H1 (cell line): ENCODE measurements around the gene LPGAT1. TPM values are rescaled to one million over a fixed set of nuclear protein-coding genes. Genes with fewer than 3 reads are reported as not detected.

Source experiments
- CTCF ChIA-PET: fragments of 300-600 bp; sonication (Branson Sonifier 250); formaldehyde crosslinking; loops from one replicate; lab custom pipeline; 2021; ENCODE audit not compliant: partially characterized antibody; lab: Charles Lee
- POLR2A ChIA-PET: fragments of 300-600 bp; sonication (Branson Sonifier 250); formaldehyde crosslinking; loops from one replicate; lab custom pipeline; 2021; ENCODE audit warnings: inconsistent platforms; ENCODE audit not compliant: partially characterized antibody; lab: Charles Lee
- DNase-seq, 2 experiments: peaks; one replicate each; pipeline versions ENCODE4 v3.0.0 to v3.0.0-alpha.2; 2010 to 2022; ENCODE audit warnings: low spot score in 2 of 2, low read depth in 1 of 2, mixed read lengths in 1 of 2
- FAIRE-seq: peaks from 2 replicates; lab custom pipeline; 2011; peaks lifted over from hg19 to GRCh38; lab: Jason Lieb, UNC
- H2AFZ ChIP-seq: 2 replicates; pipeline ENCODE4 v1.8.1; 2012; ENCODE audit warnings: low read length, inconsistent platforms
- H2AK5ac ChIP-seq: 2 replicates; pipeline ENCODE4 v1.6.1; 2013; ENCODE audit warnings: low read depth, low read length
- H2BK120ac ChIP-seq: replicated peaks from 2 replicates; pipeline ENCODE3; 2013; ENCODE audit warnings: low read depth, low read length, inconsistent platforms
- H2BK12ac ChIP-seq: 2 replicates; pipeline ENCODE4 v1.6.1; 2013; ENCODE audit warnings: low read depth, low read length
- H2BK15ac ChIP-seq: 2 replicates; pipeline ENCODE4 v1.6.1; 2013; ENCODE audit warnings: low read length
- H2BK20ac ChIP-seq: 2 replicates; pipeline ENCODE4 v1.6.1; 2013; ENCODE audit warnings: low read length
- H2BK5ac ChIP-seq: 2 replicates; pipeline ENCODE4 v1.6.1; 2013; ENCODE audit warnings: low read depth, low read length
- H3K14ac ChIP-seq: 2 replicates; pipeline ENCODE4 v1.6.1; 2013; ENCODE audit warnings: inconsistent platforms; ENCODE audit not compliant: insufficient read length
- H3K18ac ChIP-seq: 2 replicates; pipeline ENCODE4 v1.6.1; 2013; ENCODE audit warnings: low read length; ENCODE audit errors: extremely low read depth
- H3K23ac ChIP-seq: 2 replicates; pipeline ENCODE4 v1.6.1; 2013; ENCODE audit warnings: inconsistent platforms; ENCODE audit not compliant: insufficient read length
- H3K23me2 ChIP-seq: 2 replicates; pipeline ENCODE4 v1.6.1; 2013; ENCODE audit warnings: low read depth, low read length
- H3K27ac ChIP-seq: 2 replicates; pipeline ENCODE4 v1.6.1; 2011; ENCODE audit warnings: low read depth, low read length, inconsistent platforms
- H3K27me3 ChIP-seq, 4 experiments: replicated peaks in 1 of 4; 1 replicate in 1 of 4; 2 replicates in 3 of 4; pipeline versions ENCODE4 v1.6.1 to v1.8.1; 2011 to 2013; ENCODE audit warnings: low read length in 3 of 4, mild to moderate bottlenecking in 3 of 4, inconsistent platforms in 2 of 4, mixed read lengths in 2 of 4, moderate library complexity in 1 of 4; ENCODE audit not compliant: control insufficient read depth in 3 of 4, insufficient read depth in 3 of 4; ENCODE audit errors: extremely low read depth in 1 of 4
- H3K36me3 ChIP-seq, 4 experiments: 2 replicates each; pipeline versions ENCODE4 v1.6.1 to v1.8.1; 2011 to 2013; ENCODE audit warnings: mild to moderate bottlenecking in 4 of 4, low read length in 3 of 4, moderate library complexity in 2 of 4, control low read depth in 1 of 4, inconsistent platforms in 1 of 4; ENCODE audit not compliant: insufficient read depth in 4 of 4, control insufficient read depth in 2 of 4
- H3K4ac ChIP-seq: replicated peaks from 2 replicates; pipeline ENCODE3; 2013; ENCODE audit warnings: low read length, low read depth, mixed read lengths, inconsistent platforms; ENCODE audit not compliant: insufficient read length
- H3K4me1 ChIP-seq, 4 experiments: replicated peaks in 1 of 4; 1 replicate in 1 of 4; 2 replicates in 3 of 4; pipeline versions ENCODE4 v1.6.1 to v1.8.1; 2011 to 2013; ENCODE audit warnings: low read length in 3 of 4, inconsistent platforms in 2 of 4, mixed read lengths in 1 of 4; ENCODE audit not compliant: insufficient read depth in 4 of 4, control insufficient read depth in 3 of 4
- H3K4me2 ChIP-seq, 2 experiments: 2 replicates each; pipeline versions ENCODE4 v1.6.1 to v1.8.1; 2011 to 2013; ENCODE audit warnings: low read depth in 2 of 2, low read length in 2 of 2, control low read depth in 1 of 2, inconsistent platforms in 1 of 2, mild to moderate bottlenecking in 1 of 2; ENCODE audit not compliant: insufficient read depth in 1 of 2
- H3K4me3 ChIP-seq, 4 experiments: fragments of 200-600, 300-600 bp in 1 of 4; sonication (generic), shearing (Covaris generic), sonication (Bioruptor Twin) in 1 of 4; 2 replicates each; pipeline versions ENCODE4 v1.5.1 to v1.8.1; 2011 to 2016; ENCODE audit warnings: low read length in 4 of 4, low read depth in 3 of 4, control low read depth in 2 of 4, inconsistent platforms in 2 of 4, mild to moderate bottlenecking in 2 of 4, mixed read lengths in 1 of 4, moderate library complexity in 1 of 4; ENCODE audit not compliant: insufficient read depth in 2 of 4; ENCODE audit errors: extremely low read depth in 1 of 4
- H3K56ac ChIP-seq: replicated peaks from 2 replicates; pipeline ENCODE3; 2013; ENCODE audit warnings: low read depth, mild to moderate bottlenecking, mixed read lengths, low read length, inconsistent platforms; ENCODE audit not compliant: insufficient read length
- H3K79me1 ChIP-seq: 2 replicates; pipeline ENCODE4 v1.6.1; 2013; ENCODE audit warnings: low read depth, low read length, control low read depth
- H3K79me2 ChIP-seq, 2 experiments: 2 replicates each; pipeline versions ENCODE4 v1.6.1 to v1.8.1; 2012 to 2013; ENCODE audit warnings: low read length in 2 of 2, mild to moderate bottlenecking in 2 of 2, inconsistent platforms in 1 of 2; ENCODE audit not compliant: insufficient read depth in 2 of 2, control insufficient read depth in 1 of 2
- H3K9ac ChIP-seq, 4 experiments: replicated peaks in 1 of 4; 1 replicate in 1 of 4; 2 replicates in 3 of 4; pipeline versions ENCODE4 v1.6.1 to v1.8.1; 2011 to 2013; ENCODE audit warnings: low read depth in 3 of 4, low read length in 3 of 4, control low read depth in 2 of 4, mild to moderate bottlenecking in 2 of 4, moderate library complexity in 2 of 4, inconsistent platforms in 1 of 4; ENCODE audit errors: extremely low read depth in 1 of 4
- H3K9me3 ChIP-seq, 2 experiments: 2 replicates each; pipeline versions ENCODE4 v1.6.1 to v1.8.1; 2012 to 2013; ENCODE audit warnings: mild to moderate bottlenecking in 2 of 2, moderate library complexity in 2 of 2, control low read depth in 1 of 2, inconsistent platforms in 1 of 2, low read depth in 1 of 2, low read length in 1 of 2, mixed read lengths in 1 of 2; ENCODE audit not compliant: insufficient read depth in 2 of 2
- H4K20me1 ChIP-seq, 2 experiments: replicated peaks in 1 of 2; 2 replicates each; pipeline versions ENCODE3 to v1.8.1; 2011 to 2013; ENCODE audit warnings: inconsistent platforms in 2 of 2, low read length in 2 of 2, mild to moderate bottlenecking in 1 of 2; ENCODE audit not compliant: insufficient read depth in 2 of 2, control insufficient read depth in 1 of 2
- H4K5ac ChIP-seq: 2 replicates; pipeline ENCODE4 v1.6.1; 2013; ENCODE audit warnings: low read length, low read depth, mixed read lengths, inconsistent platforms; ENCODE audit not compliant: insufficient read length
- H4K8ac ChIP-seq: 2 replicates; pipeline ENCODE4 v1.8.0; 2013; ENCODE audit warnings: mild to moderate bottlenecking, moderate library complexity, low read length, inconsistent platforms; ENCODE audit not compliant: insufficient read depth; ENCODE audit errors: extremely low read depth
- H4K91ac ChIP-seq: replicated peaks from 2 replicates; pipeline ENCODE3; 2013; ENCODE audit warnings: low read length, mixed read lengths, inconsistent platforms; ENCODE audit not compliant: insufficient read length
- ASH2L ChIP-seq: fragments of 200-600, 300-600 bp; sonication (generic); IDR thresholded peaks from one replicate; pipeline ENCODE4 v1.7.1; 2017; ENCODE audit warnings: low read length
- BRCA1 ChIP-seq: IDR thresholded peaks from 2 replicates; pipeline ENCODE4 v1.6.1; 2012; ENCODE audit warnings: low read depth, low read length, improper control_type of control experiment
- CEBPB ChIP-seq: IDR thresholded peaks from 2 replicates; pipeline ENCODE4 v1.6.1; 2012; ENCODE audit warnings: low read depth, low read length
- EGR1 ChIP-seq: IDR thresholded peaks from 2 replicates; pipeline ENCODE4 v1.6.1; 2011; ENCODE audit warnings: low read depth, low read length, borderline replicate concordance
- FOSL1 ChIP-seq: IDR thresholded peaks from 2 replicates; pipeline ENCODE4 v1.6.1; 2011; ENCODE audit warnings: mild to moderate bottlenecking, low read depth, low read length, moderate library complexity; ENCODE audit not compliant: insufficient read depth
- HDAC6 ChIP-seq: IDR thresholded peaks from one replicate; pipeline ENCODE4 v1.7.1; 2012; ENCODE audit warnings: low read depth, mild to moderate bottlenecking, inconsistent platforms, low read length, moderate library complexity
- KDM5A ChIP-seq: fragments of 200-600 bp; IDR thresholded peaks from 2 replicates; pipeline ENCODE4 v1.7.1; 2012; ENCODE audit warnings: mild to moderate bottlenecking, low read length, inconsistent platforms, mixed read lengths
- POU5F1 ChIP-seq: IDR thresholded peaks from 2 replicates; pipeline ENCODE4 v1.6.1; 2011; ENCODE audit warnings: low read depth, mild to moderate bottlenecking, low read length, moderate library complexity
- RAD21 ChIP-seq, 2 experiments: IDR thresholded peaks in 1 of 2; conservative IDR thresholded peaks in 1 of 2; 2 replicates each; pipeline ENCODE4 v1.6.1; 2011; ENCODE audit warnings: low read depth in 2 of 2, low read length in 2 of 2, improper control_type of control experiment in 1 of 2, inconsistent platforms in 1 of 2, mild to moderate bottlenecking in 1 of 2, moderate library complexity in 1 of 2
- RBBP5 ChIP-seq: IDR thresholded peaks from 2 replicates; pipeline ENCODE4 v1.7.1; 2012; ENCODE audit warnings: low read depth, mild to moderate bottlenecking, inconsistent platforms, low read length, moderate library complexity, borderline replicate concordance
- SIRT6 ChIP-seq: IDR thresholded peaks from one replicate; pipeline ENCODE4 v1.7.1; 2012; ENCODE audit warnings: low read length, inconsistent platforms
- TAF7 ChIP-seq: optimal IDR thresholded peaks from 2 replicates; pipeline ENCODE3; 2011; ENCODE audit warnings: low read depth, mild to moderate bottlenecking, inconsistent platforms, low read length, moderate library complexity, borderline replicate concordance
- ZNF274 ChIP-seq: IDR thresholded peaks from 2 replicates; pipeline ENCODE4 v1.7.0; 2012; ENCODE audit warnings: low read length, borderline replicate concordance; ENCODE audit errors: extremely low read depth
- WGBS, 2 experiments: shearing (Covaris generic) in 1 of 2; methylation state at CpG; one replicate each; pipeline versions ENCODE4 v1.1.6 to v1.1.7; 2013 to 2015; ENCODE audit warnings: low lambda C conversion rate in 2 of 2, mixed read lengths in 2 of 2, inconsistent platforms in 1 of 2, low coverage in 1 of 2, missing lambda C conversion rate in 1 of 2; ENCODE audit not compliant: insufficient replicate concordance in 2 of 2, insufficient coverage in 1 of 2, insufficient read length in 1 of 2; ENCODE audit errors: extremely low coverage in 1 of 2, missing lambda C conversion rate in 1 of 2; 5-methylcytosine and 5-hydroxymethylcytosine counted together
- polyA plus RNA-seq, 7 experiments: library from polyadenylated mRNA; depleted of rRNA in 3 of 7; stranded (reverse) in 5 of 7; unstranded in 2 of 7; fragments of >200 nt in 5 of 7; fragments of 200-250 nt in 2 of 7; gene quantifications; 1 replicate in 5 of 7; 2 replicates in 1 of 7; 4 replicates in 1 of 7; pipeline versions ENCODE4 v1.2.1 to v1.2.3, GENCODE V29; 2011 to 2013; ENCODE audit warnings: missing spikeins in 2 of 7, mixed read lengths in 2 of 7
- total RNA-seq: library from RNA; stranded (reverse); fragmentation: NEBNext Ultra II Directional; extraction: Animal tissue kit (Norgen Biotek cat#: 25700); gene quantifications from 2 replicates; pipeline ENCODE4 v1.2.1, GENCODE V29; 2021
- TF ChIP-seq, protein P1 (sequence below): IDR thresholded peaks from 2 replicates; pipeline ENCODE4 v1.6.1; 2012; ENCODE audit warnings: inconsistent platforms

LPGAT1 gene
- total and polyA plus RNA-seq, 2 of the 8 experiments (the other 6 are each of a cell fraction or from before 2014, with no cell fraction given) = 2.3 to 13.5 TPM

DNA sequence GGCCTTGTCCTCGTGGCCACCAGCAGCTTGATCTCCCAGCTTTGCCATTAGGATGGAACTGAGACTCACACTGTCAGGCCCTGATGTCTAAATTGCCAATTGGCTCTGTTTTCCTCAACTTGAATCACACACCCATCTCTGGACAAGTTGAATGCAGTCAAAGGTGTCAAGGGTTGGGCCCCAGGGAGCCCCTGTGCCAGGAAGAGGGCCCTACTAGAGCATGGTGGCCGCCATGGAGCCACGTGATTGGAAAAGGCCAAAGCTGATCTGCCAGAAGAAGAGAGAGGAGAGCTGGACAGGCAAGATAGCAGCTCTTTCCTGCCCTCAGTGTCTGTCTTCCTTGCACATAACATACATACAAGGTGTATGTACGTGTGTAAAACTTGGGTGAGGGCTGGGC is 100.2 kb downstream of the LPGAT1 start:
- Histone ChIP-seq H3K4me3 (no peak overlapping the region), H3K4me2 (no peak overlapping the region), H3K23me2 (no peaks in the 10 kb centered on the region), H3K4ac (no peak overlapping the region), H2BK12ac (no peak overlapping the region), H3K9ac (no peak overlapping the region), H2BK15ac (no peak overlapping the region; the same call in 1 of the 2 replicates), H3K79me1 (no peaks in the 10 kb centered on the region), H3K23ac (no peak overlapping the region), H3K18ac (no peak overlapping the region), H2BK20ac (no peak overlapping the region), H2BK5ac (no peak overlapping the region), H3K56ac (no peak overlapping the region), H3K9me3 (no peaks in the 10 kb centered on the region), H4K91ac (no peak overlapping the region), H3K14ac (no peak overlapping the region), H2AK5ac (no peak overlapping the region), H3K27me3 (no peaks in the 10 kb centered on the region; a peak in 1 of 7 replicates), H2BK120ac (no peak overlapping the region), H4K8ac (no peak overlapping the region), H3K27ac (no peak overlapping the region), H3K36me3 (no peaks in the 10 kb centered on the region), H3K4me1 (no peaks in the 10 kb centered on the region; a peak in 2 of 7 replicates), H2AFZ (no peak overlapping the region), H4K20me1 (no peaks in the 10 kb centered on the region), H4K5ac (no peak overlapping the region), H3K79me2 (no peaks in the 10 kb centered on the region)
- CTCF ChIA-PET = interaction anchor here (1.0 to 3.7 kb wide), 3 partner anchors 31 to 75 kb away, joined by 3 to 20 read pairs (median 5); no protein-coding TSS in a partner anchor
- no peak for DNase-seq
- 88% methylated on average over 4 of the region's 4 CpGs; no CpG with 5 or more reads in 1 of the 2 experiments for WGBS, 2 experiments
- POLR2A ChIA-PET = no interaction called here
- FAIRE-seq = no peak
- TF ChIP-seq CEBPB (no peak), RBBP5 (no peak), HDAC6 (no peak), FOSL1 (no peak), TAF7 (no peak), SIRT6 (no peak), RAD21 (IDR thresholded peaks at IDR 0.05 in 1 of 2, conservative IDR thresholded peaks at IDR 0.05 in 1 of 2; ENCODE audit: low read depth in 2 of 2, low read length in 2 of 2) (no peak), BRCA1 (no peak), KDM5A (no peak), ZNF274 (no peak), POU5F1 (no peak), ASH2L (no peak), EGR1 (no peak)
- TF ChIP-seq, protein P1, sequence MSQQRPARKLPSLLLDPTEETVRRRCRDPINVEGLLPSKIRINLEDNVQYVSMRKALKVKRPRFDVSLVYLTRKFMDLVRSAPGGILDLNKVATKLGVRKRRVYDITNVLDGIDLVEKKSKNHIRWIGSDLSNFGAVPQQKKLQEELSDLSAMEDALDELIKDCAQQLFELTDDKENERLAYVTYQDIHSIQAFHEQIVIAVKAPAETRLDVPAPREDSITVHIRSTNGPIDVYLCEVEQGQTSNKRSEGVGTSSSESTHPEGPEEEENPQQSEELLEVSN = no peak
